Stimulated activated CD4-positive, alpha-beta T cell treated with anti-CD3 and anti-CD28 coated beads, Interleukin-1b, Interleukin-23, amount 100 ng/mL, for 1 hour (primary cell): Measurements from ENCODE around the gene RPGRIP1L.

Experiments used
- DNase-seq, 2 donors: peaks; one replicate each; pipeline ENCODE4 v3.0.0-alpha.2; 2020; ENCODE audit warnings: low read depth in 2 of 2

Gene RPGRIP1L

DNA sequence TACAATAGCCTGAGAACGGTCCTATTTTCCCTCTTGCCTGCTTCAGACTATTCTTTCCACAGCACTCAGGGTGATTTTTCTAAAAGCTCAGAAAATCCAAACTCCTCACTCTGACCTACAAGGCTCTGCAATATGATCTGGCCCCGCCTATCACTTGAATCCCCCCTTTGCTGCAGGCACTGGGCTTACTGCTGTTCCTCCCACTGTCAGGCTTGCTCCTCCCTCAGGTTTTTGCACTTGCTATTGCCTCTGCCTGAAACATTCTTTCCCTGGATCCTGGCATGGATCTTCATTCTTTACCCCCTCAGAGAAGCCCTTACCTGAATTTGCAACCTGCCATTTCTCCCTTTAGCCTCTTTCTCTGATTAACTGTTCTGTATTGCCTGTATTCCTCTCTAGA is 52.3 kb downstream of the RPGRIP1L start:
- DNase-seq, result no peak

DNA sequence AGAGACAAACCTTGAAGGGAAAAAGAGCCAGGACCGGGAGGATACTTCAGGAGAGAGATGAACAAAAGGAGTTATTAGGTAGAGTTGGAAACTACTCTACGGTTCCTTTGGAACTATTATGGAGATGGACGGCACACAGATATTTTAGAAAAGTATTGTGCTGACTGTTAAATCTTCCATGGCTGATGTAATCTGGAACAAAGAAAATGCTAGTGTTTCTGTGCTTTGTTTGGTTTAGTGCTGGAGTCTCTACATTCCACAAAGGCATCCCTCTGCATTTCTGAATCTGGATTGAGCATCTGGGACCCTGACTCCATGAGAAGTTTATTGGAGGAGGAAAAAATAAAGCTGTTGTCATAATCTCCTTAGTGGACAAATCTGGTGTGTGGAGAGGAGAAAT is 57.2 kb downstream of the RPGRIP1L start:
- DNase-seq, result no peak

DNA sequence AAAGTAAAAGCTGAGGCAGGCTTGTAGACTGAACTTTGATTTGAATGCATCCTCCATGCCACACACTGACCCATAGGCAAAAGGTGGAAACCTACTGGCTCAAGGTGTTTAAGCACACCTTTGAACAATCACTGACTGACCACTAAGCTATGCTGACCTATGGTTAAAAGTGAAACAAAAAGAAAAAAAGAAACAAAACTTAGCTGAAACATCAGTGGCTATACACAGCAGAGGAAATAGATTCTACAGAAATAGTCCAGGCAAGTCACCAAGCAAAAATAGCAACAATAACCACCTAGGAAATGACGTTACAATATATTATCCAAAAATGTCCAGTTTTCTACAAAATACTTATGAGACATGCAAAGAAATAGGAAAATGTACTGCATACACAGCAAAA is 60.2 kb downstream of the RPGRIP1L start:
- no peak for DNase-seq

DNA sequence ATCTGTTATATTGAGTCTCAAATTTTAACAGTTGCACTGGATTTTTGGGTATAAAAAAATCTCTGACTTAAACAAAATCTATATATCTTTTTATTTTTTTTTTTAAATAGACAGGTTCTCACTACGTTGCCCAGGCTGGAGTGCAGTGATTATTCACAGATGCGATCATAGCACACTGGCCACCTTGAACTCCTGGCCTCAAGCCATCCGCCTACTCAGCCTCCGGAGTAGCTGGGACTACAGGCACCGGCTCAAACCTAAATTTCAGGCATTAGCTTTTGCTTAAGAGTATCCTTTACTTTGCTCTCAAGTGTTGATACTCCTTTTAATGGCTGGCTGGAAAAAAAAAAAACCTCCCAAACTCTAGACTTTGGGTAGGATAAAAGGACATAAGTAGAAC is 61.6 kb downstream of the RPGRIP1L start:
- DNase-seq, result no peak

DNA sequence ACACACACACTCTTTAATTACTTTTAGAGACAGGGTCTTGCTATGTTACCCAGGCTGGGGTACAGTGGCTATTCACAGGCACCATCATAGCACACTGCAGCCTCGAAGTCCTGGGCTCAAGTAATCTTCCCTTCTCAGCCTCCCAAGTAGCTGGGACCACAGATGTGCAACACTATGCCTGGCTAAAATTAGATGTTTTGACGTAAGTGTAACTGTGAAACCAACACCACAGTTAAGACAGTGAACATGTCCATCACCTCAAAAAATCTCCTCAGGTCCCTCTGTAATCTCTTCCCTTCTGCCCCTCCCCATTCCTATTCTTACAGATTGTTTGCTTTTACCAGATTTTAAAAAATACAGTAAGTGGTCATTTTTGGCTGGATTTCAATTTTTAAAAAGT is 66.7 kb downstream of the RPGRIP1L start:
- DNase-seq, result no peak

DNA sequence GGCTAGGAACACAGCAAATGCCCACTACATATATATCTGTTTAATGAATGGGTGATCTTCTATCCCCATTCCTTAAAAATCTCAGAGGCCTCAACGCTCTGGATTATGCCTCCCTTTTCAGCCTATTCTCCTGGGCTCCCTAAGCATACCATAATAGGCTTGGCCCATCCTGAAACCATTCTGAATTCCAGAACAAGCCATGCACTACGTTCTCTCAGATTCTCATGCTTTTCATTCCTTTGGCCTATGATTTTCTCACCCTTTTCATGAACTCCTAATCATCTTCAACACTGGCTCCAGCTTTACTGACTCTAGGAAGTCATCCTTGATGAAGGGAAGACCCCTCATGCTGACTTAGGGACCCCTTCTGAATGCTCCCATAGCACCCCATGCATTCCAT is 71.1 kb downstream of the RPGRIP1L start:
- DNase-seq, result no peak

DNA sequence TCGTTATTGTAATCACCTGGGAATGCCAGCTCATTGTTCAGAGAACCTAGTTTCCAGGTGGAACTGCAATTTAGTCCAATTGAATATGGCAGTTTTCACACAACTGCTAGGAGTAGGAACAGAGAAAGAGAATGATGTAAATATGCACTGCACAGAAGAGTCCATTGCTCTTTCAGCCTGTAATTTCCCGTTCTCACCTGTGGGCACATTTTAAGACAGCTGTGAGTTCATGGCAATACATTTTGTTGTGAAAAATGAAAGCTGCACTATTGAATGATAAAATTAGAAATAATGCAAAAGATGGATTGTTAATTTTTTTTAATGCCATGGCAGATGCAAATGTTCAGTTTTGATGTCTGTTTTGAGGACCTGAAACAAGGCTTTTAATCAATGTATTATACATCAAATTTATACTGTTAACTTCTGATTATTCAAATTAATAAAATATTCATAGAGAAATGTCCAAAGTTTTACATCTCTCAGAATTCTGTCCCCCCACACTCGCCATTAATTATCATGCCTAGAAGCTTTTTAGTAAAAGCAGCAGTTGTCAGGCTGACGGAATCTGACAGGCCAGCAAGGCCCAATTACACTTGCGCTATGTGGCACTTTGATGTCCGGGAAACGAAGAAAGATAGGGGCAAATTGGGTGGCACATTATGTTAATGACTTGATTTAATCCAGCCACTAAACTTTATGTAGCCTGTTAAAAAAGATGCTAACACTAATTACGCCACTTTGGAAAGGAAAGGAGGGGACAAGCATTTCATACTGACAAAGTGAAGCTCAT is 72.2 kb downstream of the RPGRIP1L start:
- DNase-seq, result no peak

DNA sequence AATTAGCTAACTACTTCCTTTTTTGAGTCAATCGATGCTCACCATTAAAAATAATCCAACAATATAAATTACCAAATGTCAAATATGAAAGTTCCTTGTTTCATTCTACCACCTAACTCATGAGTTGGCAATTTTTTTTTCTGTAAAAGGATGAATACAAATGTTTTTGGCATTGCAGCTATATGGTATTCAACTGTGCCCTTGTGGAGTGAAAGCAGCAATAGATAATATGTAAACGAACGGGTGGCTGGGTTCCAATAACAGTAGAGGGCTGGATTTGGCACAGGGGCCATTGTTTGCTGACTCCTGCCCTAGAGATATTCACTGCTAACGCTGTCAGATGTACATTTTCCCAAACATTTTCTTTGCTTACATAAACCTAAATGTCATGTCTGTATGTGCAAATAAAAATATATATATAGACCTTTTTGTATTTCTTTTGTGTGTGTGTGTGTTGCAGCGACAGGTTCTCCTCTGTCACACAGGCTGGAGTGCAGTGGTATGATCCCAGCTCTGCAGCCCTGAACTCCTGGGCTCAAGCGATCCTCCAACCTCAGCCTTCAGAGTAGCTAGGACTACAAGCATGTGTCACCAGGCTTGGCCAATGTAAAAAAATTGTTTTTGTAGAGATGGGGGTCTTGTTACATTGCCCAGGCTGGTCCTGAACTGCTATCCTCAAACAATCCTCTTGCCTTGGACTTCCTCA is 73.9 kb downstream of the RPGRIP1L start:
- DNase-seq, result no peak

DNA sequence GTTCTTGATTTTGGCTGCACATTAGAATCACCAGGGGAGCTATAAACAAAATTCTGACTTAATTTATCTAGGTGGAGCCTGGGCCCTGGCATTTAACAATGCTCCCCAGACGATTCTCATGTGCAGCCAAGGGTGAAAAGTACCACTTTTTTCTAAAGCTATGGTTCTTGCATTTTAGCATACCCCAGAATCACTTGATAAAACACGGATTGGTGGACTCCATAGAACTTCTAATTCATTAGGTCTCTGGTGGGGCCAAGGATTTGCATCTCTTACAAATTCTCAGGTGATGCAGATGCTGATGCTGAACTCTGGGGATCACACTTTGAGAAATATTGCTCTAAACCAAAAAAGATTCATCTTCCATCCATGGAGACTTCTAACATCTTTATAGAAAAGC is 74.5 kb downstream of the RPGRIP1L start:
- no peak for DNase-seq

DNA sequence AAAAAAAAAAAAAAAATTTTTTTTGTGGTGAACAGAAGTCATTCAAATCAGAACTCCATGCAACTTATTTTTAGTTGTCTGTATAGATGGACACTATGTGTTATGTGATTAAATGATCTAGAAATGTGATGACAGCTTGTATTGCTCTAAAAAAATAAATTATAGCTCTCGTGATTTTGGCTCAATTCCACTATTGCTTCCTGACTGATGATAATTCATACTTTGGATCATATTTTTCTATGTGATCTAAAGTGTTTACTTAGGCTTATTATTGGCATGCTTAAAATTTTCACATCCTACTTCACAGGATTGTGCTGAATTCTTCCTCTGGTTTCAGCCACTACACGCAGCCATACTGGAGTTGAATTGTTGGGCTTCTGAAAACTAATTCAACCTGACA is 76.8 kb downstream of the RPGRIP1L start:
- no peak for DNase-seq

DNA sequence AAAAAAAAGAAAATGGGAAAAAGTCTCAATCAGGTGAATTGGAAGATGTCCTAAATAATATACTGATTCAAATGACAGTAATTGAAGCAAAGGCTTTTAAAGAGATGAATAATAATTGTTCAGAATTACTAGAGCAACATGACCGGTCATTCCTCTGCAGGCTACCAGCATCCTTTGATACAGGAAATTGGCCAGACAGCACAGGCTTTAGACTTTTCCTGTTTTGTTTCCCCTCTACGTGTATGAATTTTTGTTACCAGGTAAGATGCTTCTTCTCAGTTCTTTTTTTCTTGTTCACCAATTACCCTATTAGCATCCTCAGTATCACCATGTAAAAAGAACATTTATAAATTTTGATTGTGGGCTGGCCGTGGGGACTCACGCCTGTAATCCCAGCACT is 77.5 kb downstream of the RPGRIP1L start:
- no peak for DNase-seq

DNA sequence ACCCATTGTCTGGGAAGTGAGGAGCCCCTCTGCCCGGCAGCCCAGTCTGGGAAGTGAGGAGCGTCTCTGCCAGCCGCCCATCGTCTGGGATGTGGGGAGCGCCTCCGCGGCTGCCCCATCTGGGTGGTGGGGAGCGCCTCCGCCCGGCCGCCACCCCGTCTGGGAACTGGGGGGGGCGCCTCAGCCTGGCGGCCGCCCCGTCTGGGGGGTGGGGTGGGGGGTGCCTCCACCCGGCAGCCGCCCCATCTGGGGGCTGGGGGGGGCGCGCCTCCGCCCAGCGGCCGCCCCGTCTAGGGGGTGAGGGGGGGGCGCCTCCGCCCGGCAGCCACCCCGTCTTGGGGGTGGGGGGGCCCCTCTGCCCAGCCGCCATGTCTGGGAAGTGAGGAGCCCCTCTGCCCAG is 78.4 kb downstream of the RPGRIP1L start:
- DNase-seq, result no peak

DNA sequence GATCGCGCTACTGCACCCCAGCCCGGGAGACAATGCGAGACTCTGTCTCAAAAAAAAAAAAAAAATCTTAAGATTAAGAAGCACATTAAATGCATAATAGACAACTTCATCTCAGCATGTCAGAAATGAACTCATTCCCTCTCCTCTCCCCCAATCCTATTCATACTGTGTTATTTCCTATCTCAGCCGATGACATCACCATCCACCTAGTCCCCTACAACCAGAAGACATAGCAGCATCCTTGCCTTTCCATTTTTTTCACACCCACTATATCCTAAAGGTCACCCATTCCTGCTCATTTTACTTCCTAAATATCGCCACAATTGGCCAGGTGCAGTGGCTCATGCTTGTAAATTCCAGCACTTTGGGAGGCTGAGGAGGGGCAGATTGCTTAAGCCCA is 81.3 kb downstream of the RPGRIP1L start:
- no peak for DNase-seq

DNA sequence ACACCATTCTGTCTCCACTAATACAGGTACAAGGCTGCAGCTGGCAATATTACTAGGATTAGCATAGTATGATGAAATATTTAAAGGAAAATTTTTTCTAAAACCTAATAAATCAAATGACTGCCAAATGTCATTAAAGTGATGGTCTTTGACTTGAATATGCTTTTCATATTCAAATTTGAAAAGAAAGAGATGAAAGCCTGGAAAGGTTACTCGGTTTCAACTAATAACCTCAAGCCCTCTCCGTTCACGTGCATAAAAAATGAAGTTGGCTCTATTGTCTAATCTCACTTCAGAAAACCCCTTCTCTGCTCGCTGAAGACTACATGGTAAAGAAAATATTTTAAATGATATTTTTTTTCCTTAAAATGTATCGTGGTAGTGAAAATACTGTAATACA is 83.2 kb downstream of the RPGRIP1L start:
- no peak for DNase-seq

DNA sequence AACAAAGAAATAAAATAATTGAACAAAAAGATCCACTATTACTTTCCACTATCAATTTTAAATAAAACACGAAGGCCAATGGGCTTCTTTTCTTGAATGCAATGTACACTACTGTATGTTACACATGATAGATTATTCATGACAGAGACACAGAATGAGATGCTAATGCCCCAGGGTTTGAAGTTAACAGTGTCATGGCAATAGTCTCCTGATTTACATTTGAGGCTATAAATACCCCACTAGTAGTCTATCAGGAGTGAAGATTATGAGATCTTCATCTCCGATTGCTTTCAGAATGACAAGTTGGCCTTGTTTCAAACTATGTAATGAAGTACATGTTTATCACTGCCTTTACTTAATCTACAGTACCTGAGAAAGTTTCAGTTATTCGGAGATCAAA is 84.4 kb downstream of the RPGRIP1L start:
- DNase-seq, result no peak

DNA sequence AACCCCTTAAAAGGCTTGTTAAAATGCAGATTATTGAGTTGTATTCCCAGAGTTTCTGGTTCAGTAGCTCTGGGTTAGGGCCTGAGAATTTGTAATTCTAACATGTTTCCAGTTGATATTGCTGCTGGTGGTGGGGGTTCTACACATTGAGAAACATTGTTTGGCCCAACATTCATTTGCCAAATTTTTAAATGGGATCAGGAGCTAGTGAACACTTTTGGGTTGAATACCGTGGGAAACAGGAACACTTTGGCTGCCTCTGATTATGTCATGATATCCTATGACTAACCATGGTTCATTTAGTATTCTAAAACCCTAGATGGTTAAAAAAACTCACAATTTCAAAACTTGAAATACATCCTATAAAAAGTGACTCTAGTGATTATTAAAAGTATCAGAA is 89.3 kb downstream of the RPGRIP1L start:
- no peak for DNase-seq

DNA sequence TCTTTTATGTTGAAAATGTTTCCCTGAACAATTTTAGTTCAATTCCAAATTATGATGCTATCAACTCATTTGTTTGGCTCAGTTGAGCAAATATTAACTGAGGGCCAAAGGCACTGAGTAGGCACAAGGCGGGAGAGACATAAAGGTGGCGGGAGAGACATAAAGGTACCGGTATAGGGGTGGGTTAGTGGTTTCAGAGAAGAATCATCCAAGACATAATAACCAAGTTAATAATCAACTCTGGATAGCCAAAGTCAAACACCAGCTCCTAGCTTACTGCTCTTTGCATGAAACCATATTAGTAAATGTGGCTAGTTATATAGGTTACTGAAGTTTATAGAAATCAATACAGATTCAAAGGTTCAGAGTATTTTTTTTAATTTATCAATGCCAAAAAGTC is 91.7 kb downstream of the RPGRIP1L start:
- DNase-seq, result no peak

DNA sequence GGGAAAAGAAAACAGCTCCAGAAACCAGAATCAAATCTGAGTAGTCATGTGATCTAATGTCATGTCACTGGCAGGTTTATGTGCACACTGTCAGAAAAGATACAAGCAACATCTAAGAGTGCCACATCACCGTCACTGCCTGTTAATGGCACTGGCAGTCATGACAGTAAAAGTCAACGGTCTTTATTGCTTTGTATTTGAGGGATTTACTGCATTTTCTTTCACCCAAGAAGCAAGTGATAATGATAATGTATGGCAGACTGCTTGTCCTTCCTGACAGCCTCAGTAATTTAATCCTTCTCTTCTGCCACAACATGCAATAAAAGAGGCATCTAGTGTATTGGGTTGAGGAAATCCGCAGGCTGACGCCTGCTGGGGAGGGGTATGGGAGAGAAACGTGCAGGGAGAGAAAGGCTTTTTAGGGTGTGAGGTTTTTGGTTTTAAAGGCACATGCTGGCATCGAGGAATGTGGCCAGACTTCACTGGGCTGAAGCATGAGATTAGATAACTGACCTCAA is 92.4 kb downstream of the RPGRIP1L start:
- no peak for DNase-seq

DNA sequence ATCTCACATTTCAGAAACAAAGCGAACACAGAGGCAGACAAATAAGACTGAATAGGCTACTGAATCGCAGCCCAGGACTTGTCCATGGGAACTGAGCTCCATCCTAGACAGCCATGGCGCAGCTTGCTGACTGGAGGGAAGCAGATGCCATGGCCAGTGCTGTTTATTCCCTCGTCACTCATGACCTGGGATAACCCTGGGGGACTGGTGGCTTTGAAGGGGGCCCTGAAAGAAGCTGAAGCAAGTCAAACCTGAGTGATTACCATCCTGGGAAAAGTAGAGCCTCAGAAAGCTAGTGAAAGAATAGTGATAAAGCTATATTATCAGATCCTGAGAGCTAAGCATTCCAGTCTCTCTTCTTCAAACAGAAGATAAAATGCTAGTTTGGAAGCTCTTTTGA is 94.1 kb downstream of the RPGRIP1L start:
- no peak for DNase-seq

DNA sequence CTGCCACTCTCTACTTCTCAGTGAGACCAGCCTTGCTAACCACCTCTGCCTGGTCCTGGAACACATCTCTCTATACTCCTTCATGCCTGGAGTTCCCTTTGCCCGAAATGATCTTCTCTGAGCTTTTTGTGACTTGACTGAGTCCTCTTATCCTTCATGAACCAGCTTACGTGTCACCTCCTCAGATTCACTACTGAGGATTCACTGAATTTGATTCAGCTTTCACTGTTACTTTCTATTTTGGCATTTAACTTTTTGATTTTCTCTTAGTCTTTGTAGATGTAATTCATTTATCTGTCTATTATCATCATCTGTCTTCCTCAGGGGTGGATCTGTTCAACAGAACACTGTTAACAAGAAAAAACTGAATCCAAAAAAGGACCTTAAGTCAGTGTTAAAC is 95.6 kb downstream of the RPGRIP1L start:
- DNase-seq, result no peak

DNA sequence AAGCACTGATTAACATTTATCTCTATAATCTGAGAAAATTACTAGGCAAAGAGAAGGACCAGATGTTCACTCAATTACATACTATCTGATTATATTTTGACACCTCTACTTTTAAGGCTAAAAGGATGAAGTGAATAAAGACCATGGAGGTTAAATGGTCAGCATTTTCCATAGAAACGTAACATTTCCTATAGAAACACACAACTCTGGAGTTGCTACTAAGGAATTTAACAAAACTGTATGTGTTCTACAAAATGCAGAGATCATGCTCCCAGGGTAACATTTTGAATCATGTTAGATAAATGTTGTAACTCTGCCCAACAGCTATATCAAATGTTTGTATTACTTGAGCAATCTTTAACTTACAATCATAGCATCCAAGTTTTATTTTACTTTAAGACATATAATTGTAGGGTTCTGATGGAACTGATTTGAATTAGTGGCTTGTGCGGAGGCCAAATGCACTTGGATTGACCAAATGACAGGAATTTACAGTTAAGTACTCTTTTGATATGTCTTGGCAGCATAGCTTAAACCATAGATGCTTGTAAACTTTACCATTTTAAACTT is 97.7 kb downstream of the RPGRIP1L start:
- no peak for DNase-seq

DNA sequence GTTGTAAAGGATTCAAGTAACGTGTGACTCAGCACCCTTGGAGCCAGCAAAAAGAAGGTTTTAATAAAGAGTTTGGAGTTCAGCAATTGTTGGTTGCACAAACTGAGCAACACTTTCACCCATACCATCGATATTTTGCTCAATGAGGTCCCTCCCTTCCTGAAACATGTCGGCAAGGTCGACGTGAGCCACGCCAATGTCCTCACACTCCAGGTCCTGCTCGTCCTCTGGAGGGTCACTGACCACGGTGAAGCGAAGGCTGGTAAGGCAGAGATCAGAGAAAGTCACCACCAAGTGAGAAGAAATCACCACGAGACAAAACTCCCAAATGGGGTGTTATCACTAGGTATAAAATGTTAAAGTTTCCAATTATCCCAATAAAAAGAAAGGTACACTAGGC is 98.3 kb downstream of the RPGRIP1L start:
- no peak for DNase-seq

DNA sequence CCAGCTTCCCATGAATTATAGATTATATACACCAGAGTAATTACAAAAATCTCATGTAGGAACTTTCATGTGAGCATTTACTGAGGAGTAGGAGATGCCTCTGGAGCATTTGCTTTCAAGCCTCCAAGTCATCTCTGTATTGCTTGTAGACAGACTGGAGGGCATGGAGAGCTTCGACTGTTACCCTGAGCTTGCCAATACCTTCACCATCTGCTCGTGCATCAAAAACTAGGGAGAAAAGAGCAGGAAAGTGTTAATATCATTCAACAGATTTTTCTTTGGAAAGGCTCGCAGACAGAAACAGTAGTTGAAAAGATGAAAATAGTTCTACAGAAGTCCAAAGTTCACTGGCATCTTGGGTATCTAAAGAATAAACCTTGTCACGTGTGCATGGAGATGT is 101.7 kb downstream of the RPGRIP1L start:
- no peak for DNase-seq
